ENCODE measurements around the gene ANKRD18A. TPM values are rescaled to one million over a fixed set of nuclear protein-coding genes. Genes with fewer than 3 reads are reported as not detected.

ANKRD18A gene
- total and polyA plus RNA-seq, 2 donors (not counting 3 experiments of a cell fraction or from before 2014, with no cell fraction given), result 3.2 TPM; not detected in 1

- Histone ChIP-seq H2AFZ (ENCODE audit: low read depth, low read length) (no peak overlapping the region), H3K27ac (ENCODE audit: insufficient read depth, low read depth, low read length) (no peak overlapping the region), H3K4me2 (ENCODE audit: insufficient read depth, low read length) (no peak overlapping the region), H3K9me1 (replicated peaks; ENCODE audit: control insufficient read depth, extremely low read depth, insufficient read depth, low read length) (no peaks in the 10 kb centered on the region), H3K9me3 (replicated peaks; ENCODE audit: control insufficient read depth, insufficient read depth, low read length) (no peaks in the 10 kb centered on the region), H3K4me3 (replicated peaks in 1 of 3; ENCODE audit: insufficient read depth in 1 of 3, low read depth in 1 of 3, low read length in 3 of 3) (no peak overlapping the region), H3K79me2 (ENCODE audit: control insufficient read depth, insufficient read depth, low read length) (no peaks in the 10 kb centered on the region), H3K27me3 (ENCODE audit: control insufficient read depth in 2 of 2, insufficient read depth in 2 of 2, low read length in 2 of 2) (peaks cover 5 to 12% of the 10 kb centered on the region in 2 experiments), H3K36me3 (ENCODE audit: control insufficient read depth in 2 of 2, extremely low read depth in 1 of 2, insufficient read depth in 2 of 2, low read length in 2 of 2) (no peaks in the 10 kb centered on the region), H4K20me1 (replicated peaks; ENCODE audit: control insufficient read depth, extremely low read depth, insufficient read depth, low read length) (no peaks in the 10 kb centered on the region), H3K9ac (replicated peaks; ENCODE audit: extremely low read depth, insufficient read depth, low read length) (no peak overlapping the region), H3K4me1 (ENCODE audit: control insufficient read depth, extremely low read depth, insufficient read depth, low read length) (no peaks in the 10 kb centered on the region)
- FAIRE-seq, result no peak
- dilution Hi-C loops (cut with MboI; ENCODE audit: extremely low pct_ligation_motif_present, low sequenced_read_pairs) (no loop called here), intact Hi-C loops (cut with micrococcal nuclease) (no loop called here)
- POLR2A ChIA-PET, result no interaction called here
- no peak for TF ChIP-seq FOS (IDR thresholded peaks at IDR 0.05; ENCODE audit: borderline replicate concordance, insufficient read depth, low read length)
- TF ChIP-seq, protein P1, sequence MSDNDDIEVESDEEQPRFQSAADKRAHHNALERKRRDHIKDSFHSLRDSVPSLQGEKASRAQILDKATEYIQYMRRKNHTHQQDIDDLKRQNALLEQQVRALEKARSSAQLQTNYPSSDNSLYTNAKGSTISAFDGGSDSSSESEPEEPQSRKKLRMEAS (IDR thresholded peaks at IDR 0.05; ENCODE audit: insufficient read depth, insufficient read length), result no peak
- TF ChIP-seq POLR2A (IDR thresholded peaks at IDR 0.05; ENCODE audit: low read depth, low read length), result no peak
- TF ChIP-seq EZH2 (IDR thresholded peaks at IDR 0.05; ENCODE audit: borderline replicate concordance, low read depth, low read length, severe bottlenecking), result no peak
- no peak for TF ChIP-seq GATA2 (IDR thresholded peaks at IDR 0.05; ENCODE audit: insufficient read depth, insufficient read length, low read depth, low read length)
- no peak for TF ChIP-seq MYC (IDR thresholded peaks at IDR 0.05; ENCODE audit: low read depth, low read length)
- no peak for TF ChIP-seq JUN (IDR thresholded peaks at IDR 0.05; ENCODE audit: borderline replicate concordance, insufficient read depth, insufficient read length, low read depth)
- TF ChIP-seq POLR2AphosphoS5 (IDR thresholded peaks at IDR 0.05; ENCODE audit: insufficient read depth, low read depth, low read length), result no peak
- TF ChIP-seq, protein P2, sequence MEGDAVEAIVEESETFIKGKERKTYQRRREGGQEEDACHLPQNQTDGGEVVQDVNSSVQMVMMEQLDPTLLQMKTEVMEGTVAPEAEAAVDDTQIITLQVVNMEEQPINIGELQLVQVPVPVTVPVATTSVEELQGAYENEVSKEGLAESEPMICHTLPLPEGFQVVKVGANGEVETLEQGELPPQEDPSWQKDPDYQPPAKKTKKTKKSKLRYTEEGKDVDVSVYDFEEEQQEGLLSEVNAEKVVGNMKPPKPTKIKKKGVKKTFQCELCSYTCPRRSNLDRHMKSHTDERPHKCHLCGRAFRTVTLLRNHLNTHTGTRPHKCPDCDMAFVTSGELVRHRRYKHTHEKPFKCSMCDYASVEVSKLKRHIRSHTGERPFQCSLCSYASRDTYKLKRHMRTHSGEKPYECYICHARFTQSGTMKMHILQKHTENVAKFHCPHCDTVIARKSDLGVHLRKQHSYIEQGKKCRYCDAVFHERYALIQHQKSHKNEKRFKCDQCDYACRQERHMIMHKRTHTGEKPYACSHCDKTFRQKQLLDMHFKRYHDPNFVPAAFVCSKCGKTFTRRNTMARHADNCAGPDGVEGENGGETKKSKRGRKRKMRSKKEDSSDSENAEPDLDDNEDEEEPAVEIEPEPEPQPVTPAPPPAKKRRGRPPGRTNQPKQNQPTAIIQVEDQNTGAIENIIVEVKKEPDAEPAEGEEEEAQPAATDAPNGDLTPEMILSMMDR (IDR thresholded peaks at IDR 0.05; ENCODE audit: extremely low read depth in 1 of 2, insufficient read depth in 1 of 2, low read depth in 1 of 2, low read length in 2 of 2), result no peak
- DNase-seq (ENCODE audit: low read depth, low spot score), result no peak
- no TSS peak for BruUV-seq (replicated peaks)
- CTCF ChIA-PET, result no interaction called here
Measured at GRCh38 chr9:38529317-38529716, 91.1 kb downstream of the ANKRD18A start.

Data from endothelial cell of umbilical vein (primary cell).